Measurements from ENCODE around the gene NRK. TPM values are rescaled to one million over a fixed set of nuclear protein-coding genes. Genes with fewer than 3 reads are reported as not detected.

The NRK gene
- total RNA-seq, 1 donor, result 0.09 TPM

- DNase-seq (ENCODE audit: low read depth), result no peak
- TF ChIP-seq CTCF (IDR thresholded peaks at IDR 0.05; ENCODE audit: insufficient read depth, low read length), result no peak
These were observed 43.4 kb downstream of the NRK start for GRCh38 chrX:105865709-105866108.

GRCh38 chrX:105869701-105870100, 47.4 kb downstream of the NRK start:
- no peak overlapping the region for H3K4me3 ChIP-seq (ENCODE audit: low read depth, low read length)
- DNase-seq (ENCODE audit: low read depth), result no peak

More at GRCh38 chrX:105865709-105866108, 43.4 kb downstream of the NRK start:
- no peak overlapping the region for H3K4me3 ChIP-seq (ENCODE audit: low read depth, low read length)

GRCh38 chrX:105870445-105870844, 48.1 kb downstream of the NRK start:
- no peak overlapping the region for H3K4me3 ChIP-seq (ENCODE audit: low read depth, low read length)
- no peak for TF ChIP-seq CTCF (IDR thresholded peaks at IDR 0.05; ENCODE audit: insufficient read depth, low read length)
- DNase-seq (ENCODE audit: low read depth), result no peak

More at GRCh38 chrX:105869701-105870100, 47.4 kb downstream of the NRK start:
- no peak for TF ChIP-seq CTCF (IDR thresholded peaks at IDR 0.05; ENCODE audit: insufficient read depth, low read length)

- TF ChIP-seq CTCF (IDR thresholded peaks at IDR 0.05; ENCODE audit: insufficient read depth, low read length), result no peak
- H3K4me3 ChIP-seq (ENCODE audit: low read depth, low read length), result no peak overlapping the region
- no peak for DNase-seq (ENCODE audit: low read depth)
These were observed 50.6 kb downstream of the NRK start for GRCh38 chrX:105872941-105873340.

- no peak for DNase-seq (ENCODE audit: low read depth)
- H3K4me3 ChIP-seq (ENCODE audit: low read depth, low read length), result no peak overlapping the region
- no peak for TF ChIP-seq CTCF (IDR thresholded peaks at IDR 0.05; ENCODE audit: insufficient read depth, low read length)
These were observed 52.5 kb downstream of the NRK start for GRCh38 chrX:105874790-105875189.

GRCh38 chrX:105876658-105877057, 54.3 kb downstream of the NRK start:
- TF ChIP-seq CTCF (IDR thresholded peaks at IDR 0.05; ENCODE audit: insufficient read depth, low read length), result no peak
- DNase-seq (ENCODE audit: low read depth), result no peak

GRCh38 chrX:105880491-105880890, 58.2 kb downstream of the NRK start:
- TF ChIP-seq CTCF (IDR thresholded peaks at IDR 0.05; ENCODE audit: insufficient read depth, low read length), result no peak

More at GRCh38 chrX:105876658-105877057, 54.3 kb downstream of the NRK start:
- no peak overlapping the region for H3K4me3 ChIP-seq (ENCODE audit: low read depth, low read length)

More at GRCh38 chrX:105880491-105880890, 58.2 kb downstream of the NRK start:
- no peak overlapping the region for H3K4me3 ChIP-seq (ENCODE audit: low read depth, low read length)
- no peak for DNase-seq (ENCODE audit: low read depth)
